Upper lobe of right lung (tissue), 1 donor: Measurements from ENCODE around the gene PRR3. TPM values are rescaled to one million over a fixed set of nuclear protein-coding genes. Genes with fewer than 3 reads are reported as not detected.
A peak's percentile ranks its signal among the peaks of the same experiment; 100 is the strongest.

Source experiments
- ATAC-seq: fragments of 200-7000 bp; cut with Tn5 transposase; one replicate; pipeline ENCODE4 v1.9.1; 2020; ENCODE audit warnings: mild to moderate bottlenecking, moderate library complexity
- DNase-seq: peaks from one replicate; pipeline ENCODE4 v3.0.0-alpha.2; 2020
- H3K27ac ChIP-seq: fragments of 200-600 bp; one replicate; pipeline ENCODE4 v1.8.0; 2022
- H3K27me3 ChIP-seq: fragments of 200-600 bp; one replicate; pipeline ENCODE4 v1.8.0; 2022; ENCODE audit warnings: mild to moderate bottlenecking
- H3K36me3 ChIP-seq: fragments of 200-600 bp; one replicate; pipeline ENCODE4 v1.8.0; 2022
- H3K4me1 ChIP-seq: fragments of 200-600 bp; one replicate; pipeline ENCODE4 v1.8.0; 2022
- H3K4me3 ChIP-seq: fragments of 200-600 bp; one replicate; pipeline ENCODE4 v1.8.0; 2022; ENCODE audit warnings: mild to moderate bottlenecking
- H3K9me3 ChIP-seq: fragments of 200-600 bp; one replicate; pipeline ENCODE4 v1.8.0; 2022
- CTCF ChIP-seq: fragments of 200-600 bp; IDR thresholded peaks from one replicate; pipeline ENCODE4 v1.8.0; 2022; ENCODE audit warnings: antibody characterized with exemption
- intact Hi-C: fragments of 100-400 bp; cut with DNase I; formaldehyde crosslinking; loops from one replicate; pipeline ENCODE4 v1.11.0; 2022
- total RNA-seq: library from RNA; stranded (reverse); fragmentation: NEBNext Ultra II Directional; extraction: Animal tissue kit (Norgen Biotek cat#: 25700); gene quantifications from one replicate; pipeline ENCODE4 v1.2.1, GENCODE V29; 2021
- donor health status: DM: no; HTN: yes; CAD: no; lungs with severe emphysema.

The PRR3 gene
- total RNA-seq, 1 donor from 2014 or later: 6.9 TPM

DNA sequence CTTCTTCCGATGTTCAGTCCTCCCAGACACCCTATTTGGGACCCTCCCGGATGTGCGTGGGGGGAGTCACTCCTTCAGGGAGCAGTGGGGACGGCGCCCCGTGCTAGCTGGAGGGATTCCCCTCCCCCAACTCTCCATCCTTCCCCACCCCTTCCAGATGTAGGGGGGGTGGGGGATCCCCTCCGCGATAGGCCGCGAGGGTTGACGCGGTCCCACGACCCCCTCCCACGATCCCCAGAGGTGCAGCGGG is 1.4 kb upstream of the PRR3 start:
- ATAC-seq: no peak
- intact Hi-C loops: no loop called here
- Histone ChIP-seq H3K27me3 (no peaks in the 10 kb centered on the region), H3K4me1 (peaks cover 25% of the 10 kb centered on the region), H3K4me3 (peak overlapping the region; percentile 92), H3K36me3 (peaks cover 36% of the 10 kb centered on the region), H3K27ac (peak overlapping the region; percentile 99), H3K9me3 (no peaks in the 10 kb centered on the region)
- DNase-seq: no peak
- no peak for TF ChIP-seq CTCF

- TF ChIP-seq CTCF: no peak
- ATAC-seq: peak; percentile 94
- peaks cover 25% of the 10 kb centered on the region for H3K4me1 ChIP-seq
- peak; percentile 99 for DNase-seq
- peaks cover 32% of the 10 kb centered on the region for H3K36me3 ChIP-seq
- intact Hi-C loops: no loop called here
- no peaks in the 10 kb centered on the region for H3K9me3 ChIP-seq
- H3K27me3 ChIP-seq: no peaks in the 10 kb centered on the region
- peak within 1 kb of the TSS; percentile 92 for H3K4me3 ChIP-seq
- H3K27ac ChIP-seq: peak within 1 kb of the TSS; percentile 99
Measured at GRCh38 chr6:30556066-30556905, 809 bp upstream of the PRR3 start, which contains the start of gene GNL1. Gene GNL1, minus strand, starts transcription at chr6:30556489. Its CDS starts 286 bp downstream, at chr6:30556203.

- peak overlapping the region; percentile 99 for H3K27ac ChIP-seq
- no peaks in the 10 kb centered on the region for H3K27me3 ChIP-seq
- intact Hi-C loops: no loop called here
- peaks cover 32% of the 10 kb centered on the region for H3K36me3 ChIP-seq
- peaks cover 25% of the 10 kb centered on the region for H3K4me1 ChIP-seq
- DNase-seq (no peak), ATAC-seq (no peak)
- H3K9me3 ChIP-seq: no peaks in the 10 kb centered on the region
- TF ChIP-seq CTCF: no peak
- peak overlapping the region; percentile 92 for H3K4me3 ChIP-seq
Measured at GRCh38 chr6:30557683-30557981, 537 bp downstream of the PRR3 start.

DNA sequence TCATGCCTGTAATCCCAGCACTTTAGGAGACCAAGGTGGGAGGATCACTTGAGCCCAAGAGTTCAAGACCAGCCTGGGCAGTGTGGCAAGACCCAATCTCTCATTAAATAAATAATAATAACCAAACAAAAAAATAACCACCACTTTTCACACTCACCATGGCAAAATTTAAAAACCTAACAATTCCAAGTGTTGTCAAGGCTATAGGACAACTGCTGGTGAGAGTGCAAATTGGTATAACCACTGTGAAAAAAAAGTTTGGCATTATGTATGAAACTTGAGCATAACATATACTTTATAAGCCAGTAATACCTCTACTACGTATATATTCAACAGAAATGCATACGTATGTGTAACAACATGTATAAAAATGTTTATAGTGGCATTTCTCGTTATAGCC is 3.8 kb downstream of the PRR3 start:
- Histone ChIP-seq H3K27me3 (no peaks in the 10 kb centered on the region), H3K9me3 (no peaks in the 10 kb centered on the region), H3K4me3 (no peak overlapping the region), H3K27ac (no peak overlapping the region), H3K4me1 (peaks cover 11% of the 10 kb centered on the region), H3K36me3 (peaks cover 22% of the 10 kb centered on the region)
- no peak for TF ChIP-seq CTCF
- ATAC-seq (no peak), DNase-seq (no peak)
- intact Hi-C loops: no loop called here

GRCh38 chr6:30562470-30563425 is 5.7 kb downstream of the PRR3 start:
- peaks cover 9% of the 10 kb centered on the region for H3K4me1 ChIP-seq
- no peaks in the 10 kb centered on the region for H3K9me3 ChIP-seq
- H3K36me3 ChIP-seq: peaks cover 22% of the 10 kb centered on the region
- intact Hi-C loops: no loop called here
- DNase-seq (no peak), ATAC-seq (no peak)
- no peak for TF ChIP-seq CTCF
- no peak overlapping the region for H3K4me3 ChIP-seq
- no peak overlapping the region for H3K27ac ChIP-seq
- H3K27me3 ChIP-seq: no peaks in the 10 kb centered on the region
